ENCODE results near the gene S100A12.

GRCh38 chr1:153348511-153349362 lies 26.7 kb downstream of the S100A12 start, which contains the start of gene PGLYRP4:
- TF ChIP-seq GATA2 (IDR thresholded peaks at IDR 0.05; ENCODE audit: low read depth, low read length) (no peak), GATA3 (IDR thresholded peaks at IDR 0.05; ENCODE audit: low read depth, low read length) (no peak)

Measured in SH-SY5Y (cell line).